ENCODE data around the gene ADCY10.
"Not testable (repeated sequence)": the region's sequence is repeated elsewhere in the genome, so short reads cannot be mapped to it uniquely, and the experiment has no call there.

ADCY10 gene

DNA sequence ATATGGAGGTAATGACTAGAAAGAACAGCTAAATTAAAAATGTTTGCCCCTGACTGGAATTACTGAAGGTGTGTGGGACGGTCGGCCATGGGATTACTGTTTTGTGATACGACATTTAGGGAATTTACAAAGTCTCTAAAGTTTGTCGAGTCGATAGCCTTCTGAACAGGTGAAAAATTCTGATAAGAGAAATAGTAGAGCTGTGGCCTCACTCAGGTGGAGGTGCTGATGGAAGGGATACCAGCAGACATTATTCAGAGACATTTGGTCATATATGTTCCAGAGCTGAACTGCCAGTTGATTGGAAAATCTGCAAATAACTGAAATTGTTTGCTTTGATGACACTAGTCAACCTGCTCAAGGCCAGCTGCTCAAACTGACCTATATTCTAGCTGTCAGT is 71.1 kb downstream of the ADCY10 start:
- FAIRE-seq, result no peak

GRCh38 chr1:167841530-167841929 is 72.4 kb downstream of the ADCY10 start:
- no peak for FAIRE-seq

GRCh38 chr1:167839009-167839408 is 74.9 kb downstream of the ADCY10 start:
- no peak for FAIRE-seq

DNA sequence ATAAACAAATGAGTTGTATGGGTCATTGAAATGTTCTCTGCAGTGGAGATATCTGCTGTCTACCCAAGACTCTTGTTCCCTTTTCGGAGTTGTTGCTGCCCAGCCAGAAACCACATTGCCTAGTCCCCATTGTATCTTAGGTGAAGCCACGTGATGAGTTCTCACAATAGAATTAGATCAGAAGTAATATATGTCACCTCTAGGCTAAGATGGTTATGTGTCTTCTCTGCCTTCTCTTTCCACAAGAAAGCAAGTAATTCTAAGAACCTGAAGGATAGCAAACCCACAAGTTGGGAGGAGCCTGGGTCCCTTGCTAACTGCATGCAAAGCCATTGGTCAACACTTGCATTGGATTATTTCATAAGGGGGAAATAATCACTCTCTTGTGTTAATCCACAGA is 76.6 kb downstream of the ADCY10 start:
- FAIRE-seq, result no peak

- no peak for FAIRE-seq
These were observed 77.7 kb downstream of the ADCY10 start for GRCh38 chr1:167836197-167836596.

GRCh38 chr1:167833904-167834303 is 80.0 kb downstream of the ADCY10 start:
- no peak for FAIRE-seq

- no peak for FAIRE-seq
These were observed 81.2 kb downstream of the ADCY10 start for GRCh38 chr1:167832693-167833092.

DNA sequence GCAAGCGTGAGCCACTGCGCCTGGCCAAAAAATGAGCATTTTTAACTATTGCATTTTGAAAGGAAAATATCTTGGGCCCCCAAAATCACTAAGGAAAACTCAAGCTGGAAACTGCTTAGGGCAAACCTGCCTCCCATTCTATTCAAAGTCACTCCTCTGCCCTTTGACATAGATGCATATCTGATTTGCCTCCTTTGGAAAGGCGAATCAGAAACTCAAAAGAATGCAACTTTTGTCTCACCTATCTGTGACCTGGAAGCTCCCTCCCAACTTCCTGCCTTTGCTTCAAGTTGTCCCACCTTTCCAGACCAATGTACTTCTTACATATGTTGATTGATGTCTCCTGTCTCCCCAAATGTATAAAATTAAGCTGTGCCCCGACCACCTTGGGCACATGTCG is 83.3 kb downstream of the ADCY10 start:
- not testable (repeated sequence) for FAIRE-seq

- no peak for FAIRE-seq
These were observed 84.1 kb downstream of the ADCY10 start for GRCh38 chr1:167829868-167830267.

DNA sequence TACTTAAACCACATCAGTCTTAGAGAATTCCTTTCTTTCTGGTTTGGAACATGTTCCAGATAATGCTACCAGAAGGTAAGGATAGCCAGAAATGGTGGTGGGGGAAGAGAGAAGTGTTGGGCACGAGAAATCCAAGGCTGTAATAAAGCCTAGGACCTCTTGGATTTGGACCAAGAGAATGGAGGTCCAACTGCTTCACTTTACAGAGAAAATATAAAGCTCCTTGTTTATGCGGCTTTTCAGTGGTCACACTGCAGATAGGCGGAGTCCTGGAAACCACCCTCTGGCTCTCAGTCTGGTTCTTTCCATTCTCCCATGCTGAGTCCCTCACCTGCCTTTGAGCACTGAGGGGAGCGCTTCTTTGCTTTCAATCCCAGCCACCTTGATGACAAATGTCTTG is 87.8 kb downstream of the ADCY10 start:
- no peak for FAIRE-seq

- FAIRE-seq, result no peak
These were observed 88.4 kb downstream of the ADCY10 start for GRCh38 chr1:167825419-167826079.

- no peak for FAIRE-seq
These were observed 89.7 kb downstream of the ADCY10 start for GRCh38 chr1:167824163-167824794.

DNA sequence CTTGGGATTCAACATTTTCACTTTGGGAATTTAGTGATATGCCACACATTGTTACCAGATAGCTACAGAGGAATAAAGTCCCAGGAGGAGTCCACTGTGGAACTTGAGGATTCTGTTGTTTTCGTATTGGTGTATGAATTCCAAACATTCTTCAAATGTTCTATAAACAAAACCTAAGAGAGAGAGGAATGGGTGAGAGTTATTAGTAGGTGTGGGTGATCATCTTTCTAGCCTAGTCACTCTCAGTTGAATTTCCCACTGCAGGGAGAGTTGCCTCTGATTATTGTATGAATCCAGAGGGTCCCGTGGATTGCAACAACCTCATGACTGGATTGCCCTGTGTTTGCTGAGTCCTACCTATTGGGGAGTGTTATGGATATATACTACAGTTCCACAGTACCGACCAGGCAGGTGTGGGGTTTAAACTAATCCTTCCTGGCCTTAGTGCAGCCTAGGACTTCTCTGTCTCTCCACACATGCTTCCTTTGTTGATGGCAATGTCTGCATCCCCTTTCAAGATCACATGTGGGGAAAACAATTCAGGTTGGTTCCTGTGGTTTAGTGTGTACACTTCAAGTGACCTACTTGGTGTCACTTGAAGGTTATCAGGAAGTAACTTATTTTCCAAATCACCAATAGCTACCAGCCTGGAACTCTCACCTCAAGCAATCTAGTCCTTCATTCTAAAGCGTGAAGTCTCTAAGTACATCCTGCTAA is 91.8 kb downstream of the ADCY10 start:
- FAIRE-seq, result no peak

DNA sequence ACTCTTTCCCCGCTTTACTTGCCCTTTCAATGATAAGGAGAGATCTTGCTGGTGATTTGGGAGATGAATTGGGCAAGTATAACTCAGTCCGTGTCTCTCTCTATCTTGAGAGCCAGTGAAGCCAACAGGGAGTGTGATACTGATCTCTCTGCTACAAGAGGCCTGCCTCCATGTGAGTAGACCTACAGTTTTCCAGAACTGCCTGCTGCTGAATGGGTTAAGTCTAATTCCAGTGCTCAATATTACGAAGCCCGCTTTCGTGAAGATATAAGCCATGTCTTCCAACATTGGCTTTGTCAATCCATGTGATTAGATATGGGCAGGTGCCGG is 92.6 kb downstream of the ADCY10 start:
- no peak for FAIRE-seq

- FAIRE-seq, result no peak
These were observed 93.1 kb downstream of the ADCY10 start for GRCh38 chr1:167820684-167821355.

GRCh38 chr1:167819849-167820683 is 93.9 kb downstream of the ADCY10 start:
- FAIRE-seq, result no peak

GRCh38 chr1:167815650-167816049 is 98.3 kb downstream of the ADCY10 start:
- FAIRE-seq, result no peak

- FAIRE-seq, result no peak
These were observed 101.0 kb downstream of the ADCY10 start for GRCh38 chr1:167812972-167813371.

DNA sequence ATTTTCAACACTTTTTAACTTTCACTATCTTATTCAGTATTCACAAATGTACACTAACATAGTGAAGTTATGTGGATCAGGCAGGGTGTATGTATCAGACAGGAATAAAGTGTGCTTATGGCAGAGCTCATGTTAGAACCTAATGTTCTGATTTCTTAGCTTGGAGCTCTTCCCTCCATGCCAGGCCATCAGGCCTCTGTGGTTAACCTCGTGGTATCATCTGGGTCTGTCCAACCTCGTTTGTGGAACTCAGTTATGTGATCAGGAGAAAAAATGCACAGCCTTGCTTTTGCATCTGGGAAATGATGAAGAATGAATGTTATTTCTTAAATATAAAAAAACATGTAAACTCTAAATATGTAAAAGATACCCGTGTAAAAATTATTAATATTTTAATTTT is 105.2 kb downstream of the ADCY10 start:
- no peak for FAIRE-seq

DNA sequence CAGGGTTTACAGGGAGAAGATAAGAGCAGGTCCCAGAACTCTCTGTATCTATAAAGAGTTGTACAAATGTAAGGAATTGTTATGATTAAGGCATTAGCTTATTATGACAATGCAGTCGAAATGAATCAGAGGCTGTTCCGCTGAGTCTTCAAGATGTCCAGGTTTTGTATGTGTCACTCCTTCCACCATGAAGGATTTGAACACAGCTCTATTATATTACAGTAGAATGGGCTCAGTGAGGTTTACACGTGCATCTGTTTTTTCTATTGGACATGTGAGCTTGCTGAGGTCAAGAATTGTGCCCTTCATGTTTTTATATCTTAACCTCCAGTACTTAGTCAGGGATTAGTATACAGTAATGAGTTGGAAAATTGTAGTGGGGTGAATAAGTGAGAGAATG is 105.8 kb downstream of the ADCY10 start:
- FAIRE-seq, result no peak

GRCh38 chr1:167806676-167807075 is 107.3 kb downstream of the ADCY10 start:
- not testable (repeated sequence) for FAIRE-seq

DNA sequence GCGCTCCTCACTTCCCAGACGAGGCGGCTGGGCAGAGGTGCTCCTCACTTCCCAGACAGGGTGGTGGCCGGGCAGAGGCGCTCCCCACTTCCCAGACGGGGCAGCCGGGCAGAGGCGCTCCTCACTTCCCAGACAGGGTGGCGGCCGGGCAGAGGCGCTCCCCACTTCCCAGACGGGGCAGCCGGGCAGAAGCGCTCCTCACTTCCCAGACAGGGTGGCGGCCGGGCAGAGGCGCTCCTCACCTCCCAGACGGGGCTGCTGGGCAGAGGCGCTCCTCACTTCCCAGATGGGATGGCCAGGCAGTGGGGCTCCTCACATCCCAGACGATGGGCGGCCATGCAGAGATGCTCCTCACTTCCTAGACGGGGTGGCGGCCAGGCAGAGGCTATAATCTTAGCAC is 107.7 kb downstream of the ADCY10 start:
- FAIRE-seq, result not testable (repeated sequence)

Measured in endometrium (tissue), 2 donors.